Right renal cortex interstitium (tissue), 3 donors: Measurements from ENCODE around the gene RPS3A. TPM values are rescaled to one million over a fixed set of nuclear protein-coding genes. Genes with fewer than 3 reads are reported as not detected.
A peak's percentile ranks its signal among the peaks of the same experiment; 100 is the strongest.
"Not testable (repeated sequence)": the region's sequence is repeated elsewhere in the genome, so short reads cannot be mapped to it uniquely, and the experiment has no call there.

Experiments used
- DNase-seq, 3 donors: peaks; one replicate each; pipeline ENCODE4 v3.0.0-alpha.2; 2013; ENCODE audit warnings: low read depth in 3 of 3, low spot score in 2 of 3
- polyA plus RNA-seq, 3 donors: library from polyadenylated mRNA; unstranded; fragments of 120-200 nt; gene quantifications; one replicate each; pipeline ENCODE4 v1.2.1, GENCODE V29; 2013; ENCODE audit not compliant: insufficient read length in 3 of 3

Gene RPS3A
- 1,000 to 10,000 TPM; 4,451 to 4,908 (median 4,555) TPM for polyA plus RNA-seq

- peak; percentile 94 to 95 (median 95) for DNase-seq
Observed at GRCh38 chr4:151099229-151099975, at the start of gene RPS3A. Gene RPS3A (plus strand): TSS chr4:151099628. CDS start chr4:151099653, 25 bp downstream.

- no peak for DNase-seq
Observed at GRCh38 chr4:151052785-151053184, 46.6 kb upstream of the RPS3A start.

- DNase-seq, result no peak
Observed at GRCh38 chr4:151055539-151055938, 43.9 kb upstream of the RPS3A start.

GRCh38 chr4:151063143-151063542 is 36.3 kb upstream of the RPS3A start:
- DNase-seq, result not testable (repeated sequence)

- DNase-seq, result no peak
Observed at GRCh38 chr4:151067316-151067970, 32.0 kb upstream of the RPS3A start.

- DNase-seq, result no peak
Observed at GRCh38 chr4:151074416-151074916, 25.0 kb upstream of the RPS3A start.

GRCh38 chr4:151077978-151078377 is 21.4 kb upstream of the RPS3A start:
- DNase-seq, result not testable (repeated sequence)

- DNase-seq, result no peak
Observed at GRCh38 chr4:151087467-151087866, 12.0 kb upstream of the RPS3A start.

- no peak for DNase-seq
Observed at GRCh38 chr4:151091047-151091446, 8.4 kb upstream of the RPS3A start.

GRCh38 chr4:151092488-151092887 is 6.9 kb upstream of the RPS3A start:
- no peak for DNase-seq

- no peak for DNase-seq
Observed at GRCh38 chr4:151093203-151093602, 6.2 kb upstream of the RPS3A start.

- DNase-seq, result no peak
Observed at GRCh38 chr4:151094290-151094751, 5.1 kb upstream of the RPS3A start.

GRCh38 chr4:151095142-151095541 is 4.3 kb upstream of the RPS3A start:
- DNase-seq, result no peak

GRCh38 chr4:151097759-151098158 is 1.7 kb upstream of the RPS3A start:
- no peak for DNase-seq

- no peak for DNase-seq
Observed at GRCh38 chr4:151098979-151099228, 524 bp upstream of the RPS3A start.

GRCh38 chr4:151099976-151100417 is 569 bp downstream of the RPS3A start:
- DNase-seq, result peak in 2 of 3 donors; percentile 23 to 40

- DNase-seq, result no peak
Observed at GRCh38 chr4:151100531-151100930, 1.1 kb downstream of the RPS3A start.

GRCh38 chr4:151103758-151104157 is 4.3 kb downstream of the RPS3A start:
- no peak for DNase-seq

GRCh38 chr4:151104621-151105020 is 5.2 kb downstream of the RPS3A start:
- no peak for DNase-seq

- DNase-seq, result no peak
Observed at GRCh38 chr4:151105454-151106032, 6.1 kb downstream of the RPS3A start.

- DNase-seq, result no peak
Observed at GRCh38 chr4:151107063-151107462, 7.6 kb downstream of the RPS3A start.

- no peak for DNase-seq
Observed at GRCh38 chr4:151110236-151110635, 10.8 kb downstream of the RPS3A start.
